DND-41 (cell line): ENCODE results near the gene PRSS38.

Experiments
- ATAC-seq: fragments of 200-7000 bp; cut with Tn5 transposase; 3 replicates; pipeline ENCODE4 v1.9.1; 2021; ENCODE audit warnings: low read depth; ENCODE audit not compliant: insufficient read depth
- DNase-seq: peaks from one replicate; pipeline ENCODE4 v3.0.0-alpha.2; 2020
- H2AFZ ChIP-seq: 2 replicates; pipeline ENCODE4 v1.6.0; 2012; ENCODE audit warnings: low read depth, low read length
- H3K27ac ChIP-seq: 2 replicates; pipeline ENCODE4 v1.5.1; 2012; ENCODE audit warnings: low read length, inconsistent platforms
- H3K27me3 ChIP-seq: fragments of 200-600 bp; sonication (generic); 2 replicates; pipeline ENCODE4 v1.6.0; 2012; ENCODE audit warnings: low read length, mild to moderate bottlenecking, inconsistent platforms; ENCODE audit not compliant: insufficient read depth, poor library complexity
- H3K36me3 ChIP-seq: 2 replicates; pipeline ENCODE4 v1.5.1; 2012; ENCODE audit warnings: low read length, inconsistent platforms; ENCODE audit not compliant: insufficient read depth
- H3K4me1 ChIP-seq: 2 replicates; pipeline ENCODE4 v1.5.1; 2012; ENCODE audit warnings: mild to moderate bottlenecking, low read length; ENCODE audit not compliant: insufficient read depth
- H3K4me2 ChIP-seq: 2 replicates; pipeline ENCODE4 v1.6.0; 2012; ENCODE audit warnings: mild to moderate bottlenecking, moderate library complexity, low read length, inconsistent platforms; ENCODE audit not compliant: insufficient read depth
- H3K4me3 ChIP-seq, 2 experiments: fragments of 200-600 bp in 1 of 2; shearing (Covaris generic) in 1 of 2; 2 replicates each; pipeline ENCODE4 v1.5.1; 2012 to 2016; ENCODE audit warnings: inconsistent platforms in 2 of 2, low read length in 2 of 2, mild to moderate bottlenecking in 2 of 2, low read depth in 1 of 2, moderate library complexity in 1 of 2
- H3K79me2 ChIP-seq: 2 replicates; pipeline ENCODE4 v1.6.0; 2012; ENCODE audit warnings: low read length, inconsistent platforms; ENCODE audit not compliant: insufficient read depth
- H3K9ac ChIP-seq: 2 replicates; pipeline ENCODE4 v1.6.0; 2012; ENCODE audit warnings: low read depth, mild to moderate bottlenecking, inconsistent platforms, low read length, moderate library complexity
- H3K9me3 ChIP-seq: 2 replicates; pipeline ENCODE4 v1.5.1; 2012; ENCODE audit warnings: low read length, moderate library complexity, mild to moderate bottlenecking, inconsistent platforms; ENCODE audit not compliant: insufficient read depth, severe bottlenecking
- H4K20me1 ChIP-seq: 2 replicates; pipeline ENCODE4 v1.6.0; 2012; ENCODE audit warnings: low read length; ENCODE audit not compliant: insufficient read depth
- CTCF ChIP-seq: IDR thresholded peaks from 2 replicates; pipeline ENCODE4 v1.5.1; 2012; ENCODE audit warnings: borderline replicate concordance, low read length, moderate library complexity, mild to moderate bottlenecking; ENCODE audit not compliant: poor library complexity, severe bottlenecking; ENCODE audit errors: extremely low read depth
- EZH2 ChIP-seq: IDR thresholded peaks from 3 replicates; pipeline ENCODE4 v1.6.1; 2012; ENCODE audit warnings: borderline replicate concordance, low read depth, mild to moderate bottlenecking, moderate library complexity, low read length, inconsistent platforms; ENCODE audit not compliant: severe bottlenecking

Gene PRSS38

GRCh38 chr1:227780101-227781044 lies 35.1 kb upstream of the PRSS38 start:
- Histone ChIP-seq H3K27ac (no peak overlapping the region), H3K27me3 (no peaks in the 10 kb centered on the region), H3K4me2 (no peak overlapping the region), H3K9ac (no peak overlapping the region), H3K36me3 (peaks cover 50% of the 10 kb centered on the region), H4K20me1 (peaks cover 16% of the 10 kb centered on the region; the same call in 1 of the 2 replicates), H2AFZ (no peak overlapping the region), H3K4me1 (no peaks in the 10 kb centered on the region), H3K4me3 (no peak overlapping the region), H3K9me3 (no peaks in the 10 kb centered on the region), H3K79me2 (no peaks in the 10 kb centered on the region)
- DNase-seq (no peak), ATAC-seq (no peak)
- TF ChIP-seq EZH2: no peak
- TF ChIP-seq CTCF: no peak

- no peaks in the 10 kb centered on the region for H3K79me2 ChIP-seq
- H3K9ac ChIP-seq: no peak overlapping the region
- no peak overlapping the region for H3K4me3 ChIP-seq
- H3K27ac ChIP-seq: no peak overlapping the region
- H3K9me3 ChIP-seq: no peaks in the 10 kb centered on the region
- TF ChIP-seq CTCF: no peak
- TF ChIP-seq EZH2: no peak
- DNase-seq (no peak), ATAC-seq (no peak)
- H3K4me2 ChIP-seq: no peak overlapping the region
- peaks cover 39% of the 10 kb centered on the region for H3K36me3 ChIP-seq
- no peaks in the 10 kb centered on the region for H3K4me1 ChIP-seq
- H2AFZ ChIP-seq: no peak overlapping the region
- peaks cover 16% of the 10 kb centered on the region; the same call in 1 of the 2 replicates for H4K20me1 ChIP-seq
- no peaks in the 10 kb centered on the region for H3K27me3 ChIP-seq
Measured at GRCh38 chr1:227781314-227781930, 34.1 kb upstream of the PRSS38 start.

- Histone ChIP-seq H2AFZ (no peak overlapping the region), H4K20me1 (peaks cover 16% of the 10 kb centered on the region; the same call in 1 of the 2 replicates), H3K9me3 (no peaks in the 10 kb centered on the region), H3K4me1 (peaks cover 3% of the 10 kb centered on the region), H3K27me3 (peaks cover 1% of the 10 kb centered on the region), H3K79me2 (no peaks in the 10 kb centered on the region), H3K27ac (no peak overlapping the region), H3K36me3 (peaks cover 36% of the 10 kb centered on the region), H3K4me3 (no peak overlapping the region), H3K9ac (no peak overlapping the region), H3K4me2 (no peak overlapping the region)
- ATAC-seq (no peak), DNase-seq (no peak)
- TF ChIP-seq EZH2 (no peak), CTCF (no peak)
Measured at GRCh38 chr1:227782226-227782625, 33.2 kb upstream of the PRSS38 start.
